Motor neuron (in vitro differentiated cells): Measurements from ENCODE around the gene SART1. TPM values are rescaled to one million over a fixed set of nuclear protein-coding genes. Genes with fewer than 3 reads are reported as not detected.
A peak's percentile ranks its signal among the peaks of the same experiment; 100 is the strongest.
"Not testable (repeated sequence)": the region's sequence is repeated elsewhere in the genome, so short reads cannot be mapped to it uniquely, and the experiment has no call there.

ENCODE experiments used
- ATAC-seq, 8 experiments: fragments of 200-7000 bp; cut with Tn5 transposase; replicated peaks in 6 of 8; 2 replicates each; pipeline ENCODE4 v1.8.0; 2021; ENCODE audit warnings: mild to moderate bottlenecking in 8 of 8, moderate library complexity in 8 of 8
- H3K27ac ChIP-seq, 2 donors: fragments of 250-450 bp; sonication (Bioruptor Pico); 2 replicates each; pipeline ENCODE4 v1.9.0; 2021; ENCODE audit warnings: antibody characterized with exemption in 2 of 2, mild to moderate bottlenecking in 2 of 2, moderate library complexity in 1 of 2
- H3K4me1 ChIP-seq, 2 donors: fragments of 250-450 bp; sonication (Bioruptor Pico); replicated peaks in 1 of 2; 2 replicates each; pipeline ENCODE4 v1.6.1; 2021; ENCODE audit warnings: antibody characterized with exemption in 2 of 2, mild to moderate bottlenecking in 2 of 2, moderate library complexity in 1 of 2
- H3K4me3 ChIP-seq, 5 donors: fragments of 250-450 bp; sonication (Bioruptor Pico); 2 replicates each; pipeline ENCODE4 v1.9.0; 2021; ENCODE audit warnings: antibody characterized with exemption in 5 of 5, mild to moderate bottlenecking in 5 of 5, moderate library complexity in 4 of 5
- WGBS, 10 experiments: fragments of 450-650 bp; shearing (Covaris generic); methylation state at CpG; one replicate each; pipeline ENCODE4 v1.0.0; 2022; 5-methylcytosine and 5-hydroxymethylcytosine counted together
- in situ Hi-C, 9 experiments: fragments of 400-800 bp; cut with MboI; loops; one replicate each; pipeline ENCODE4 v1.15.0; 2021; ENCODE audit warnings: low sequenced_read_pairs in 9 of 9, low pct_unique_long_range_greater_than_20kb in 2 of 9; ENCODE audit not compliant: unreplicated experiment in 9 of 9
- total RNA-seq, 8 experiments: library from RNA; unstranded; fragments of 300-600 nt; gene quantifications; 2 replicates each; pipeline versions ENCODE4 v1.2.3 to v1.2.4, GENCODE V29; 2022

The SART1 gene
- total RNA-seq, 8 experiments from 2014 or later, result 26.6 to 65.4 (median 45.5) TPM

DNA sequence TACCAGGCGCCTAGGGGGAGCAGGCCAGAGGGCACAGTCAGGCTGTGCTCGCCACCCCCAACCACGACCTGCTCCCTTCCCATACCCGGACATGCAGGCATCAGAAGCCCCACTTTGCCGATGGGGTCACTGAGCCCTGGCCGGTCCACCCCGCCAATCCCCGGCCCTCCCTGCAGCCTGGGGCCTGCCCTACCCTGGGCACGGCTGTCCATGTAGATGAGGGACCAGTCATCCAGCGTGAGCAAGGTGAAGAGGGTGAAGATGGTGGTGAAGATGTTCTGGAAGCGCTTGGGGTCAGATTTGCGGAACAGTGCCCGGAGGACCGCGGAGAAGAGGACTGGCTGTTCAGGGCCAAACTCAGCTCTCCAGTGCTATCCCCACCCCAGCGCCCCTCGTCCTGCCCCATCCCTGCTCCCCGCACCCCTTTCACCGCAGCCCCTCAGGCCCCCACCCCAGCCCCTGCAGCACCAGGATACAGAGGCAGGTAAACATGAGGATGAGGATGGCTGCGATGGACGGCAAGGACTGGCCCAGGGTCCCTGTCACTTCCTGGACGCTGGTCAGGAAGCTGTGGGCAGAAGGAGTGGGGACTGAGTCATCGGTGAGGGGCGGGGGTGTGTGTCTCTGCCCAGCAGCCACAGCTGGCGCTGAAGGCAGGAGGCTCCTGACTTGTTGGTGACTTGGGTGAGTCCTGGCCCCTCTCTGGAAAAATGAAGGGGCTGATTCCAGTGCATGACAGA lies 59.3 kb downstream of the SART1 start:
- Histone ChIP-seq H3K4me3 (no peak overlapping the region), H3K27ac (no peak overlapping the region), H3K4me1 (no peaks in the 10 kb centered on the region)
- in situ Hi-C loops, result no loop called here
- ATAC-seq, result peak in 6 of 8 experiments; percentile 6 to 86 (median 18)
- 63% methylated on average over 1 of the region's 25 CpGs; no CpG with 5 or more reads in 9 of the 10 experiments for WGBS, 10 experiments

DNA sequence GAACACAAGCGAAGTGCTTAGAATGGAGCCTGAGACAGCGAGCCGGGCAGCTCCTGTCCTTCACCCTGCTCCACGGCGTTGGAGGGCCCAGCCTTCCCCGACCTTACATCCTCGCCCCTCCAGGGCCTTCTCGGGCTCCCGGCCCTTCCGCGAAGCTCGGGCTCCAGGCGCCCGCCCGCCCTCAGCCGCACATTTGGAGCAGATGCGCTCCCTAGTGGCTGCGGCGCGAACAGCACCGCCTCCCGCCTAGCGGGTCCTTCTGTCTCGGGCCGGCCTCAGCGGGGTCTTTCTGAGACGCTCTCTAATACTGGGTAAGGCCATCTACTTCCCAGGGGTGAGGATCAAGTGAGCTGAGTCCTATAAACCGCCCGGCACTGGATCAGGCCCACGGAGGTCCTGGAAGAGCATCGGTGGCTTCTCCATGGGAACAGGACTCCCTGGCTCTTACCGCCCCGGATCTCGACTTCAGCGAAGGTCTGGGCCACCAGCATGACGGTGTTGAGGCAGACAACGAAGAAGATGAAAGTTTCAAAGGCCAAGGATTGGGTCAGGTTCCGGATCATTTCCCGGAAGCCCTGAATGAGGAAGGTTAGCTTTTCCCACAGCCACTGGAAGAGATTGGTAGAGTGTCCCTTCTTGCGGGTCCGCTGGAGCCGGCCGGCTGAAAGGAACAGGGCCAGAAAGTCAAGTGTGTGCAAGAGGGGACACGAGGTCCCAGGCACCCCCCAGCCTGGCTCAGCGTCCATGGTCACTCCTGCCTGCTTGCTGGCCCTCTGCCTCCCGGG lies 61.1 kb downstream of the SART1 start:
- H3K4me3 ChIP-seq, result no peak overlapping the region
- in situ Hi-C loops, result no loop called here
- 0 to 68% (median 23%) methylated on average over 1 to 26 of the region's 46 CpGs; no CpG with 5 or more reads in 4 of the 10 experiments for WGBS, 10 experiments

DNA sequence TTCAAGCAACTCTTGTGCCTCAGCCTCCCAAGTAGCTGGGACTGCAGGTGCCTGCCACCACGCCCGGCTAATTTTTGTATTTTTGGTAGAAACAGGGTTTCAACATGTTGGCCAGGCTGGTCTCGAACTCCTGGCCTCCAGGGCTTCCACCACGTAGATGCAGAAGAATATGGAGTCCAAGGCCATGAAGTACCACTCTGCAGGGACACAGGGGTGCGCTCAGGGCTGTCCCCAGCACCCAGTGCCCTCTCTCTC lies 61.6 kb downstream of the SART1 start:
- H3K4me1 ChIP-seq, H3K27ac ChIP-seq, in situ Hi-C loops, ATAC-seq, H3K4me3 ChIP-seq: not testable (repeated sequence)
- WGBS, 10 experiments, result 10 to 100% (median 36%) methylated on average over 1 to 4 of the region's 5 CpGs; no CpG with 5 or more reads in 4 of the 10 experiments

More for the DNA sequence above, 61.1 kb downstream of the SART1 start:
- H3K4me1 ChIP-seq, result no peaks in the 10 kb centered on the region
- ATAC-seq, result peak; percentile 66 to 97 (median 76)
- H3K27ac ChIP-seq, result no peak overlapping the region

DNA sequence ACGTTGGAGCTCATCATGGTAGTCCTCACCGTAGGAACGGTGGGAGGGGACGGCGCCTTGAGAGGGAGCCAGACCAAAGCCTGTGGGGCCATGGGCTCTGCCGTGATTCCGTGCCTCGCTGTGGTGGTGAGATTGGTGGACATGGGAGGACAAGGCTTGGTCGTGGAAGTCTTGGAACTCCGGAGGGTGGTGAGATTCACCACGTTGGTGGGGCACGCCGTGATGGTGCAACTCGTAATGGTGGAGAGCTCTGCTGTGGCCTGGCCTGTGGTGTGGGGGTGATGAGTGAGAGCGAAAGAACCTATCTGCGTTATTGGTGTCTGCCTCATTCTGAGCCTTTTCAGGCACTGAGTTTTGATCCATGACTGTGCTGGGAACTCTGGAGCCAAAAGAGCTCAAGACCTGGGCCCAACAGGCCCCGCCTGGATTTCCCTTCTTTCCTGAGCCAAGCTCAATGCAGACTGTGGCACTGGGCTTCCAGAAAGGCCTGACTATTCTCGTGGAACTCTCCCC lies 64.5 kb downstream of the SART1 start, which contains the start of gene CATSPER1:
Gene CATSPER1 (minus strand): TSS at position 463 of the 513 bp plus-strand sequence. CDS start 100 bp downstream, at position 363.
- no peak for ATAC-seq
- Histone ChIP-seq H3K4me3 (no peak within 1 kb of the TSS), H3K4me1 (no peaks in the 10 kb centered on the region), H3K27ac (no peak within 1 kb of the TSS)
- in situ Hi-C loops, result no loop called here
- 50 to 93% (median 80%) methylated on average over 1 to 14 of the region's 18 CpGs; no CpG with 5 or more reads in 3 of the 10 experiments for WGBS, 10 experiments

Other genes starting within 250 kb of the SART1 start
- 10 to 100 TPM; 33.4 to 66.8 (median 48.6) TPM for gene KAT5, start 249.5 kb upstream of the SART1 start, total RNA-seq
- 10 to 100 TPM; 12.7 to 80.0 (median 25.4) TPM for gene RNASEH2C, start 240.9 kb upstream of the SART1 start, total RNA-seq
- 10 to 100 TPM in 1 of 8 experiments, 1 to 10 TPM in 7; 2.7 to 12.9 (median 4.8) TPM for gene AP5B1, start 180.8 kb upstream of the SART1 start, total RNA-seq
- gene OVOL1, start 174.7 kb upstream of the SART1 start, total RNA-seq, result under 1 TPM in 5 of 8 experiments, not detected in 3; 0.05 to 0.85 (median 0.21) TPM
- 1 to 10 TPM; 1.5 to 6.7 (median 4.2) TPM for gene SNX32, start 127.8 kb upstream of the SART1 start, total RNA-seq
- gene CFL1, start 103.6 kb upstream of the SART1 start, total RNA-seq, result 1,000 to 10,000 TPM in 1 of 8 experiments, 100 to 1,000 TPM in 7; 482 to 1,056 (median 733) TPM
- gene MUS81, start 101.3 kb upstream of the SART1 start, total RNA-seq, result 10 to 100 TPM; 27.4 to 47.3 (median 42.1) TPM
- gene EFEMP2, start 88.9 kb upstream of the SART1 start, total RNA-seq, result 100 to 1,000 TPM in 1 of 8 experiments, 10 to 100 TPM in 3, 1 to 10 TPM in 4; 6.9 to 100 (median 10.4) TPM
- 1 to 10 TPM in 1 of 8 experiments, under 1 TPM in 5, not detected in 2; 0.21 to 1.7 (median 0.56) TPM for gene CTSW, start 81.9 kb upstream of the SART1 start, total RNA-seq
- gene FIBP, start 73.3 kb upstream of the SART1 start, total RNA-seq, result 10 to 100 TPM; 63.4 to 99.1 (median 84.6) TPM
- gene CCDC85B, start 71.1 kb upstream of the SART1 start, total RNA-seq, result 10 to 100 TPM in 2 of 8 experiments, 1 to 10 TPM in 6; 3.0 to 16.0 (median 6.3) TPM
- 1 to 10 TPM in 4 of 8 experiments, under 1 TPM in 4; 0.33 to 8.8 (median 1.0) TPM for gene FOSL1, start 61.3 kb upstream of the SART1 start, total RNA-seq
- gene C11orf68, start 42.7 kb upstream of the SART1 start, total RNA-seq, result 10 to 100 TPM; 10.5 to 24.5 (median 21.5) TPM
- gene DRAP1, start 42.3 kb upstream of the SART1 start, total RNA-seq, result 100 to 1,000 TPM in 6 of 8 experiments, 10 to 100 TPM in 2; 81.0 to 228 (median 135) TPM
- 1 to 10 TPM in 1 of 8 experiments, under 1 TPM in 5, not detected in 2; 0.16 to 1.1 (median 0.57) TPM for gene TSGA10IP, start 16.3 kb upstream of the SART1 start, total RNA-seq
- 10 to 100 TPM; 28.6 to 36.9 (median 32.0) TPM for gene EIF1AD, start 40.4 kb downstream of the SART1 start, total RNA-seq
- 100 to 1,000 TPM in 2 of 8 experiments, 10 to 100 TPM in 6; 47.3 to 130 (median 74.7) TPM for gene BANF1, start 40.8 kb downstream of the SART1 start, total RNA-seq
- gene CST6, start 50.3 kb downstream of the SART1 start, total RNA-seq, result under 1 TPM in 2 of 8 experiments, not detected in 6; 0.46 to 0.81 TPM
- gene CATSPER1, start 64.7 kb downstream of the SART1 start, total RNA-seq, result 1 to 10 TPM in 1 of 8 experiments, under 1 TPM in 4, not detected in 3; 0.21 to 3.1 (median 0.35) TPM
- gene GAL3ST3, start 87.4 kb downstream of the SART1 start, total RNA-seq, result 1 to 10 TPM in 5 of 8 experiments, under 1 TPM in 2, not detected in 1; 0.15 to 8.4 (median 4.7) TPM
- gene SF3B2, start 90.6 kb downstream of the SART1 start, total RNA-seq, result 100 to 1,000 TPM; 127 to 205 (median 176) TPM
- 10 to 100 TPM; 10.6 to 38.2 (median 21.7) TPM for gene PACS1, start 108.5 kb downstream of the SART1 start, total RNA-seq